Smooth muscle cell (in vitro differentiated cells): ENCODE results near the gene PIGV. TPM values are rescaled to one million over a fixed set of nuclear protein-coding genes. Genes with fewer than 3 reads are reported as not detected.

Experiments
- DNase-seq: peaks from one replicate; lab custom pipeline; 2025; ENCODE audit not compliant: unreplicated experiment; lab: John Stamatoyannopoulos, UW
- H2AFZ ChIP-seq: fragments of 200-600 bp; sonication (generic); 2 replicates; pipeline ENCODE4 v1.6.0; 2016; ENCODE audit warnings: antibody characterized with exemption, low read depth, mild to moderate bottlenecking
- H3F3A ChIP-seq: fragments of 200-600 bp; sonication (generic); 2 replicates; pipeline ENCODE4 v1.6.0; 2017; ENCODE audit warnings: antibody characterized with exemption, low read depth
- H3K27ac ChIP-seq: fragments of 200-600 bp; sonication (generic); 2 replicates; pipeline ENCODE4 v1.5.1; 2016; ENCODE audit warnings: low read depth, mild to moderate bottlenecking
- H3K27me3 ChIP-seq: fragments of 200-600 bp; sonication (generic); 2 replicates; pipeline ENCODE4 v1.6.1; 2016; ENCODE audit warnings: low read depth, mild to moderate bottlenecking
- H3K36me3 ChIP-seq: fragments of 200-600 bp; sonication (generic); 2 replicates; pipeline ENCODE4 v1.5.1; 2016; ENCODE audit warnings: low read depth
- H3K4me1 ChIP-seq: fragments of 200-600 bp; sonication (generic); 2 replicates; pipeline ENCODE4 v1.5.1; 2016; ENCODE audit warnings: low read depth
- H3K4me2 ChIP-seq: fragments of 200-600 bp; sonication (generic); 2 replicates; pipeline ENCODE4 v1.6.0; 2016; ENCODE audit warnings: mild to moderate bottlenecking
- H3K4me3 ChIP-seq: fragments of 200-600 bp; sonication (generic); 2 replicates; pipeline ENCODE4 v1.5.1; 2016; ENCODE audit warnings: mild to moderate bottlenecking
- H3K79me2 ChIP-seq: fragments of 200-600 bp; sonication (generic); 2 replicates; pipeline ENCODE4 v1.6.0; 2016; ENCODE audit warnings: low read depth, mild to moderate bottlenecking
- H3K9ac ChIP-seq: fragments of 200-600 bp; sonication (generic); 2 replicates; pipeline ENCODE4 v1.6.0; 2016; ENCODE audit warnings: low read depth
- H3K9me3 ChIP-seq: fragments of 200-600 bp; sonication (generic); replicated peaks from 2 replicates; pipeline ENCODE4 v1.5.1; 2016; ENCODE audit warnings: low read depth
- H4K20me1 ChIP-seq: fragments of 200-600 bp; sonication (generic); 2 replicates; pipeline ENCODE4 v1.6.0; 2016; ENCODE audit warnings: low read depth
- CTCF ChIP-seq: fragments of 200-600 bp; sonication (generic); IDR thresholded peaks from 2 replicates; pipeline ENCODE4 v1.5.1; 2017; ENCODE audit warnings: borderline replicate concordance, mild to moderate bottlenecking, antibody characterized with exemption; ENCODE audit not compliant: insufficient read depth, poor library complexity, severe bottlenecking
- WGBS: methylation state at CpG from one replicate; pipeline ENCODE4 v1.1.7; 2016; ENCODE audit warnings: low lambda C conversion rate; 5-methylcytosine and 5-hydroxymethylcytosine counted together
- polyA plus RNA-seq: library from polyadenylated mRNA; unstranded; fragments of >200 nt; fragmentation: Nextera tagmentation; extraction: Ambion mirVana; gene quantifications from 2 replicates; pipeline ENCODE4 v1.2.1, GENCODE V29; 2016
- total RNA-seq: library from RNA; depleted of rRNA; stranded (reverse); fragments of >200 nt; gene quantifications from 2 replicates; pipeline ENCODE4 v1.2.3, GENCODE V29; 2014

The PIGV gene
- total and polyA plus RNA-seq, 2 experiments from 2014 or later = 8.7 to 9.9 TPM

- H3K79me2 ChIP-seq = peaks cover 30% of the 10 kb centered on the region
- H3K27me3 ChIP-seq = no peaks in the 10 kb centered on the region
- peaks cover 12% of the 10 kb centered on the region for H3F3A ChIP-seq
- WGBS = 97% methylated on average over 4 of the region's 4 CpGs
- H3K4me1 ChIP-seq = no peaks in the 10 kb centered on the region
- no peak overlapping the region for H3K27ac ChIP-seq
- H3K4me2 ChIP-seq = no peak overlapping the region
- H3K36me3 ChIP-seq = peaks cover 22% of the 10 kb centered on the region
- TF ChIP-seq CTCF = no peak
- H3K9me3 ChIP-seq = no peaks in the 10 kb centered on the region
- no peak overlapping the region for H3K4me3 ChIP-seq
- H2AFZ ChIP-seq = no peak overlapping the region
- DNase-seq = no peak
- peaks cover 64% of the 10 kb centered on the region for H4K20me1 ChIP-seq
- H3K9ac ChIP-seq = no peak overlapping the region
Observed at GRCh38 chr1:26775666-26776065, 12.1 kb upstream of the PIGV start.

- H3F3A ChIP-seq = peaks cover 34% of the 10 kb centered on the region
- no peak overlapping the region for H2AFZ ChIP-seq
- H4K20me1 ChIP-seq = peaks cover 59% of the 10 kb centered on the region
- 86% methylated on average over 11 of the region's 11 CpGs for WGBS
- no peaks in the 10 kb centered on the region for H3K9me3 ChIP-seq
- H3K4me2 ChIP-seq = no peak overlapping the region
- no peak overlapping the region for H3K4me3 ChIP-seq
- H3K27ac ChIP-seq = no peak overlapping the region
- H3K9ac ChIP-seq = no peak overlapping the region
- DNase-seq = no peak
- H3K4me1 ChIP-seq = no peaks in the 10 kb centered on the region
- no peaks in the 10 kb centered on the region for H3K27me3 ChIP-seq
- peaks cover 38% of the 10 kb centered on the region for H3K79me2 ChIP-seq
- no peak for TF ChIP-seq CTCF
- H3K36me3 ChIP-seq = peaks cover 21% of the 10 kb centered on the region
Observed at GRCh38 chr1:26779098-26779668, 8.6 kb upstream of the PIGV start.

GRCh38 chr1:26780344-26780957, 7.3 kb upstream of the PIGV start:
- Histone ChIP-seq H3K4me1 (peaks cover 3% of the 10 kb centered on the region), H3F3A (peaks cover 35% of the 10 kb centered on the region), H3K27ac (no peak overlapping the region), H3K36me3 (peaks cover 17% of the 10 kb centered on the region), H3K9me3 (no peaks in the 10 kb centered on the region), H3K79me2 (peaks cover 34% of the 10 kb centered on the region), H3K4me3 (no peak overlapping the region), H4K20me1 (peaks cover 53% of the 10 kb centered on the region), H3K4me2 (no peak overlapping the region), H2AFZ (no peak overlapping the region), H3K27me3 (no peaks in the 10 kb centered on the region), H3K9ac (no peak overlapping the region)
- WGBS = 94% methylated on average over 21 of the region's 21 CpGs
- no peak for DNase-seq
- TF ChIP-seq CTCF = no peak
